H1 (cell line): ENCODE measurements around the gene PHACTR1.

Experiments used
- ATF3 ChIP-seq: IDR thresholded peaks from 2 replicates; pipeline ENCODE4 v1.6.1; 2011; ENCODE audit warnings: low read depth, mild to moderate bottlenecking, low read length; ENCODE audit not compliant: insufficient read depth
- CEBPB ChIP-seq: IDR thresholded peaks from 2 replicates; pipeline ENCODE4 v1.6.1; 2012; ENCODE audit warnings: low read depth, low read length
- CHD2 ChIP-seq: IDR thresholded peaks from 2 replicates; pipeline ENCODE4 v1.6.1; 2012; ENCODE audit warnings: low read length, improper control_type of control experiment
- CTCF ChIP-seq, 3 experiments: IDR thresholded peaks; 1 replicate in 2 of 3; 2 replicates in 1 of 3; pipeline versions ENCODE4 v1.5.1 to v1.6.1; 2011; ENCODE audit warnings: low read length in 3 of 3, mild to moderate bottlenecking in 3 of 3, inconsistent platforms in 2 of 3, low read depth in 1 of 3, moderate library complexity in 1 of 3; ENCODE audit not compliant: insufficient read depth in 1 of 3; ENCODE audit errors: control extremely low read depth in 1 of 3
- EP300 ChIP-seq, 2 experiments: IDR thresholded peaks; 1 replicate in 1 of 2; 2 replicates in 1 of 2; pipeline ENCODE4 v1.6.1; 2011 to 2012; ENCODE audit warnings: low read depth in 2 of 2, low read length in 2 of 2, mild to moderate bottlenecking in 2 of 2, borderline replicate concordance in 1 of 2, inconsistent platforms in 1 of 2, moderate library complexity in 1 of 2
- EZH2 ChIP-seq: fragments of 200-600 bp; sonication (generic); IDR thresholded peaks from 2 replicates; pipeline ENCODE4 v1.7.1; 2012; ENCODE audit warnings: low read depth, mild to moderate bottlenecking, moderate library complexity, low read length, inconsistent platforms; ENCODE audit not compliant: severe bottlenecking
- GABPA ChIP-seq: IDR thresholded peaks from 2 replicates; pipeline ENCODE4 v1.6.1; 2011; ENCODE audit warnings: mild to moderate bottlenecking, low read length, moderate library complexity, borderline replicate concordance; ENCODE audit not compliant: insufficient read depth
- MAFK ChIP-seq: IDR thresholded peaks from 2 replicates; pipeline ENCODE4 v1.6.1; 2012; ENCODE audit warnings: low read depth, mild to moderate bottlenecking, improper control_type of control experiment, low read length
- RNF2 ChIP-seq: fragments of 200-900, 300-1000 bp; sonication (generic); IDR thresholded peaks from 2 replicates; pipeline ENCODE4 v1.7.1; 2016; ENCODE audit warnings: borderline replicate concordance, low read depth, mild to moderate bottlenecking, antibody characterized with exemption, low read length; ENCODE audit not compliant: poor library complexity, severe bottlenecking; ENCODE audit errors: missing control alignments
- SIRT6 ChIP-seq: IDR thresholded peaks from one replicate; pipeline ENCODE4 v1.7.1; 2012; ENCODE audit warnings: low read length, inconsistent platforms
- TF ChIP-seq, protein P1 (sequence below): fragments of 300-600 bp; sonication (generic); IDR thresholded peaks from 2 replicates; pipeline ENCODE4 v1.7.1; 2012; ENCODE audit warnings: low read length, moderate library complexity, mild to moderate bottlenecking, inconsistent platforms; ENCODE audit not compliant: insufficient replicate concordance

- TF ChIP-seq CHD2: no peak
- no peak for TF ChIP-seq RNF2
- no peak for TF ChIP-seq CTCF (IDR thresholded peaks at IDR 0.05; ENCODE audit: control extremely low read depth in 1 of 3, insufficient read depth in 1 of 3, low read depth in 1 of 3, low read length in 3 of 3)
- TF ChIP-seq ATF3: no peak
- TF ChIP-seq CEBPB: no peak
- TF ChIP-seq EZH2: no peak
- no peak for TF ChIP-seq EP300 (IDR thresholded peaks at IDR 0.05; ENCODE audit: borderline replicate concordance in 1 of 2, low read depth in 2 of 2, low read length in 2 of 2)
- TF ChIP-seq SIRT6: no peak
- no peak for TF ChIP-seq MAFK
- TF ChIP-seq, protein P1, sequence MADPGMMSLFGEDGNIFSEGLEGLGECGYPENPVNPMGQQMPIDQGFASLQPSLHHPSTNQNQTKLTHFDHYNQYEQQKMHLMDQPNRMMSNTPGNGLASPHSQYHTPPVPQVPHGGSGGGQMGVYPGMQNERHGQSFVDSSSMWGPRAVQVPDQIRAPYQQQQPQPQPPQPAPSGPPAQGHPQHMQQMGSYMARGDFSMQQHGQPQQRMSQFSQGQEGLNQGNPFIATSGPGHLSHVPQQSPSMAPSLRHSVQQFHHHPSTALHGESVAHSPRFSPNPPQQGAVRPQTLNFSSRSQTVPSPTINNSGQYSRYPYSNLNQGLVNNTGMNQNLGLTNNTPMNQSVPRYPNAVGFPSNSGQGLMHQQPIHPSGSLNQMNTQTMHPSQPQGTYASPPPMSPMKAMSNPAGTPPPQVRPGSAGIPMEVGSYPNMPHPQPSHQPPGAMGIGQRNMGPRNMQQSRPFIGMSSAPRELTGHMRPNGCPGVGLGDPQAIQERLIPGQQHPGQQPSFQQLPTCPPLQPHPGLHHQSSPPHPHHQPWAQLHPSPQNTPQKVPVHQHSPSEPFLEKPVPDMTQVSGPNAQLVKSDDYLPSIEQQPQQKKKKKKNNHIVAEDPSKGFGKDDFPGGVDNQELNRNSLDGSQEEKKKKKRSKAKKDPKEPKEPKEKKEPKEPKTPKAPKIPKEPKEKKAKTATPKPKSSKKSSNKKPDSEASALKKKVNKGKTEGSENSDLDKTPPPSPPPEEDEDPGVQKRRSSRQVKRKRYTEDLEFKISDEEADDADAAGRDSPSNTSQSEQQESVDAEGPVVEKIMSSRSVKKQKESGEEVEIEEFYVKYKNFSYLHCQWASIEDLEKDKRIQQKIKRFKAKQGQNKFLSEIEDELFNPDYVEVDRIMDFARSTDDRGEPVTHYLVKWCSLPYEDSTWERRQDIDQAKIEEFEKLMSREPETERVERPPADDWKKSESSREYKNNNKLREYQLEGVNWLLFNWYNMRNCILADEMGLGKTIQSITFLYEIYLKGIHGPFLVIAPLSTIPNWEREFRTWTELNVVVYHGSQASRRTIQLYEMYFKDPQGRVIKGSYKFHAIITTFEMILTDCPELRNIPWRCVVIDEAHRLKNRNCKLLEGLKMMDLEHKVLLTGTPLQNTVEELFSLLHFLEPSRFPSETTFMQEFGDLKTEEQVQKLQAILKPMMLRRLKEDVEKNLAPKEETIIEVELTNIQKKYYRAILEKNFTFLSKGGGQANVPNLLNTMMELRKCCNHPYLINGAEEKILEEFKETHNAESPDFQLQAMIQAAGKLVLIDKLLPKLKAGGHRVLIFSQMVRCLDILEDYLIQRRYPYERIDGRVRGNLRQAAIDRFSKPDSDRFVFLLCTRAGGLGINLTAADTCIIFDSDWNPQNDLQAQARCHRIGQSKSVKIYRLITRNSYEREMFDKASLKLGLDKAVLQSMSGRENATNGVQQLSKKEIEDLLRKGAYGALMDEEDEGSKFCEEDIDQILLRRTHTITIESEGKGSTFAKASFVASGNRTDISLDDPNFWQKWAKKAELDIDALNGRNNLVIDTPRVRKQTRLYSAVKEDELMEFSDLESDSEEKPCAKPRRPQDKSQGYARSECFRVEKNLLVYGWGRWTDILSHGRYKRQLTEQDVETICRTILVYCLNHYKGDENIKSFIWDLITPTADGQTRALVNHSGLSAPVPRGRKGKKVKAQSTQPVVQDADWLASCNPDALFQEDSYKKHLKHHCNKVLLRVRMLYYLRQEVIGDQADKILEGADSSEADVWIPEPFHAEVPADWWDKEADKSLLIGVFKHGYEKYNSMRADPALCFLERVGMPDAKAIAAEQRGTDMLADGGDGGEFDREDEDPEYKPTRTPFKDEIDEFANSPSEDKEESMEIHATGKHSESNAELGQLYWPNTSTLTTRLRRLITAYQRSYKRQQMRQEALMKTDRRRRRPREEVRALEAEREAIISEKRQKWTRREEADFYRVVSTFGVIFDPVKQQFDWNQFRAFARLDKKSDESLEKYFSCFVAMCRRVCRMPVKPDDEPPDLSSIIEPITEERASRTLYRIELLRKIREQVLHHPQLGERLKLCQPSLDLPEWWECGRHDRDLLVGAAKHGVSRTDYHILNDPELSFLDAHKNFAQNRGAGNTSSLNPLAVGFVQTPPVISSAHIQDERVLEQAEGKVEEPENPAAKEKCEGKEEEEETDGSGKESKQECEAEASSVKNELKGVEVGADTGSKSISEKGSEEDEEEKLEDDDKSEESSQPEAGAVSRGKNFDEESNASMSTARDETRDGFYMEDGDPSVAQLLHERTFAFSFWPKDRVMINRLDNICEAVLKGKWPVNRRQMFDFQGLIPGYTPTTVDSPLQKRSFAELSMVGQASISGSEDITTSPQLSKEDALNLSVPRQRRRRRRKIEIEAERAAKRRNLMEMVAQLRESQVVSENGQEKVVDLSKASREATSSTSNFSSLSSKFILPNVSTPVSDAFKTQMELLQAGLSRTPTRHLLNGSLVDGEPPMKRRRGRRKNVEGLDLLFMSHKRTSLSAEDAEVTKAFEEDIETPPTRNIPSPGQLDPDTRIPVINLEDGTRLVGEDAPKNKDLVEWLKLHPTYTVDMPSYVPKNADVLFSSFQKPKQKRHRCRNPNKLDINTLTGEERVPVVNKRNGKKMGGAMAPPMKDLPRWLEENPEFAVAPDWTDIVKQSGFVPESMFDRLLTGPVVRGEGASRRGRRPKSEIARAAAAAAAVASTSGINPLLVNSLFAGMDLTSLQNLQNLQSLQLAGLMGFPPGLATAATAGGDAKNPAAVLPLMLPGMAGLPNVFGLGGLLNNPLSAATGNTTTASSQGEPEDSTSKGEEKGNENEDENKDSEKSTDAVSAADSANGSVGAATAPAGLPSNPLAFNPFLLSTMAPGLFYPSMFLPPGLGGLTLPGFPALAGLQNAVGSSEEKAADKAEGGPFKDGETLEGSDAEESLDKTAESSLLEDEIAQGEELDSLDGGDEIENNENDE: no peak
- no peak for TF ChIP-seq GABPA
Measured at GRCh38 chr6:13117570-13117969, 401.0 kb downstream of the PHACTR1 start.
